Stimulated activated CD8-positive, alpha-beta memory T cell treated with anti-CD3 and anti-CD28 coated beads, Interleukin-15, amount 100 ng/mL, for 1 hour (primary cell): ENCODE measurements around the gene CLEC4C.
"Not testable (repeated sequence)": the region's sequence is repeated elsewhere in the genome, so short reads cannot be mapped to it uniquely, and the experiment has no call there.

Source experiments
- DNase-seq: peaks from one replicate; pipeline ENCODE4 v3.0.0-alpha.2; 2020; ENCODE audit warnings: low read depth

CLEC4C gene

GRCh38 chr12:7747246-7747645, at the start of gene CLEC4C:
TSS of gene CLEC4C (minus strand) at chr12:7747375. CDS start at chr12:7747348, 27 bp downstream.
- no peak for DNase-seq

GRCh38 chr12:7793211-7793610, 46.0 kb upstream of the CLEC4C start:
- DNase-seq: no peak

- not testable (repeated sequence) for DNase-seq
Observed at GRCh38 chr12:7788884-7789528, 41.8 kb upstream of the CLEC4C start, which contains the start of gene NANOG. TSS of gene NANOG (plus strand) at chr12:7789402. CDS start at chr12:7789615, 213 bp downstream.

- DNase-seq: no peak
Observed at GRCh38 chr12:7788294-7788660, 41.1 kb upstream of the CLEC4C start.

- no peak for DNase-seq
Observed at GRCh38 chr12:7787574-7788293, 40.6 kb upstream of the CLEC4C start.

- no peak for DNase-seq
Observed at GRCh38 chr12:7784701-7785100, 37.5 kb upstream of the CLEC4C start.

GRCh38 chr12:7783433-7783832, 36.3 kb upstream of the CLEC4C start:
- not testable (repeated sequence) for DNase-seq

GRCh38 chr12:7782055-7782454, 34.9 kb upstream of the CLEC4C start:
- no peak for DNase-seq

- no peak for DNase-seq
Observed at GRCh38 chr12:7781274-7781673, 34.1 kb upstream of the CLEC4C start.

- DNase-seq: no peak
Observed at GRCh38 chr12:7769999-7770398, 22.8 kb upstream of the CLEC4C start.

GRCh38 chr12:7758766-7759140, 11.6 kb upstream of the CLEC4C start:
- DNase-seq: no peak

GRCh38 chr12:7756993-7757392, 9.8 kb upstream of the CLEC4C start:
- no peak for DNase-seq

GRCh38 chr12:7755668-7756067, 8.5 kb upstream of the CLEC4C start:
- not testable (repeated sequence) for DNase-seq

- DNase-seq: not testable (repeated sequence)
Observed at GRCh38 chr12:7751941-7752922, 5.1 kb upstream of the CLEC4C start.

- no peak for DNase-seq
Observed at GRCh38 chr12:7751394-7751793, 4.2 kb upstream of the CLEC4C start.

GRCh38 chr12:7750350-7750749, 3.2 kb upstream of the CLEC4C start:
- DNase-seq: no peak

GRCh38 chr12:7749442-7749841, 2.3 kb upstream of the CLEC4C start:
- no peak for DNase-seq

- DNase-seq: no peak
Observed at GRCh38 chr12:7748852-7749251, 1.7 kb upstream of the CLEC4C start.

- no peak for DNase-seq
Observed at GRCh38 chr12:7732993-7733392, 14.2 kb downstream of the CLEC4C start.

GRCh38 chr12:7731486-7731885, 15.7 kb downstream of the CLEC4C start:
- no peak for DNase-seq

GRCh38 chr12:7730984-7731383, 16.2 kb downstream of the CLEC4C start:
- DNase-seq: not testable (repeated sequence)

GRCh38 chr12:7729746-7730145, 17.4 kb downstream of the CLEC4C start:
- no peak for DNase-seq
